Breast epithelium (tissue), 3 donors: ENCODE data around the gene NEK5.
"Not testable (repeated sequence)": the region's sequence is repeated elsewhere in the genome, so short reads cannot be mapped to it uniquely, and the experiment has no call there.

Experiments used
- POLR2A ChIP-seq: fragments of 450-650 bp; IDR thresholded peaks from one replicate; pipeline ENCODE4 v1.6.1; 2016; ENCODE audit warnings: antibody characterized with exemption, mild to moderate bottlenecking, moderate library complexity
- TF ChIP-seq, protein P1 (sequence below), 3 donors: fragments of 450-650 bp; IDR thresholded peaks; one replicate each; pipeline ENCODE4 v1.5.1; 2016 to 2017; ENCODE audit warnings: antibody characterized with exemption in 3 of 3, mild to moderate bottlenecking in 3 of 3, moderate library complexity in 3 of 3

DNA sequence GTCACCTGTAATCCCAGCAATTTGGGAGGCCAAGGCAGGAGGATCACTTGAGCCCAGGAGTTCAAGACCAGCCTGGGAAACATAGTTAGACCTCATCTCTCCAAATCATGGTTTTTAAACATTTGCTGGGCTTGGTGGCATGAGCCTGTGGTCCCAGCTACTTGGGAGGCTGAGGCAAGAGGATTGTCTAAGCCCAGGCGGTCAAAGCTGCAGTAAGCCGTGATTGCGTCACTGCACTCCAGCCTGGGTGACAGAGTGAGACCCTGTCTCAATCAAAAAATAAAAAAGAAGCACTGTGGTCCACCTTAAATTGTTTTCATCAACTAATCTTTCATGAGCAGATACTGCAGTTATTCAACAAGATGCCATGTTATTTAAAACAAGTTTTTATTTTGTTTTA lies 26.4 kb downstream of the NEK5 start:
- not testable (repeated sequence) for TF ChIP-seq POLR2A
- TF ChIP-seq, protein P1, sequence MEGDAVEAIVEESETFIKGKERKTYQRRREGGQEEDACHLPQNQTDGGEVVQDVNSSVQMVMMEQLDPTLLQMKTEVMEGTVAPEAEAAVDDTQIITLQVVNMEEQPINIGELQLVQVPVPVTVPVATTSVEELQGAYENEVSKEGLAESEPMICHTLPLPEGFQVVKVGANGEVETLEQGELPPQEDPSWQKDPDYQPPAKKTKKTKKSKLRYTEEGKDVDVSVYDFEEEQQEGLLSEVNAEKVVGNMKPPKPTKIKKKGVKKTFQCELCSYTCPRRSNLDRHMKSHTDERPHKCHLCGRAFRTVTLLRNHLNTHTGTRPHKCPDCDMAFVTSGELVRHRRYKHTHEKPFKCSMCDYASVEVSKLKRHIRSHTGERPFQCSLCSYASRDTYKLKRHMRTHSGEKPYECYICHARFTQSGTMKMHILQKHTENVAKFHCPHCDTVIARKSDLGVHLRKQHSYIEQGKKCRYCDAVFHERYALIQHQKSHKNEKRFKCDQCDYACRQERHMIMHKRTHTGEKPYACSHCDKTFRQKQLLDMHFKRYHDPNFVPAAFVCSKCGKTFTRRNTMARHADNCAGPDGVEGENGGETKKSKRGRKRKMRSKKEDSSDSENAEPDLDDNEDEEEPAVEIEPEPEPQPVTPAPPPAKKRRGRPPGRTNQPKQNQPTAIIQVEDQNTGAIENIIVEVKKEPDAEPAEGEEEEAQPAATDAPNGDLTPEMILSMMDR (IDR thresholded peaks at IDR 0.05), result not testable (repeated sequence)
